K562 (cell line): ENCODE results near the gene ACTRT3. TPM values are rescaled to one million over a fixed set of nuclear protein-coding genes. Genes with fewer than 3 reads are reported as not detected.

Experiments
- BMI1 ChIP-seq: fragments of 150-350 bp; IDR thresholded peaks from 2 replicates; pipeline ENCODE4 v1.6.1; 2014; ENCODE audit warnings: low read length
- CEBPG ChIP-seq, 3 experiments: fragments of 200-800 bp in 1 of 3; sonication (Bioruptor generic) in 1 of 3; sonication (generic) in 1 of 3; formaldehyde crosslinking in 1 of 3; IDR thresholded peaks in 2 of 3; conservative IDR thresholded peaks in 1 of 3; 2 replicates each; pipeline versions ENCODE4 v1.6.1 to v1.8.0; 2016 to 2022; ENCODE audit warnings: missing compliant biosample characterization in 2 of 3, missing genetic modification characterization in 2 of 3, mild to moderate bottlenecking in 1 of 3, missing genetic modification reagents in 1 of 3
- E2F1 ChIP-seq: sonication (generic); formaldehyde crosslinking; IDR thresholded peaks from 2 replicates; pipeline ENCODE4 v1.8.1; 2023; ENCODE audit warnings: mild to moderate bottlenecking, missing genetic modification reagents, moderate library complexity
- ELK1 ChIP-seq: sonication (generic); formaldehyde crosslinking; IDR thresholded peaks from 2 replicates; pipeline ENCODE4 v1.8.1; 2022; ENCODE audit warnings: missing genetic modification reagents
- EP400 ChIP-seq: fragments of 450-650 bp; IDR thresholded peaks from 2 replicates; pipeline ENCODE4 v1.6.1; 2017; ENCODE audit warnings: antibody characterized with exemption, mild to moderate bottlenecking, moderate library complexity
- HDAC6 ChIP-seq: IDR thresholded peaks from 2 replicates; pipeline ENCODE4 v1.6.1; 2012; ENCODE audit warnings: low read depth, mild to moderate bottlenecking, control low read depth, inconsistent platforms, low read length, moderate library complexity
- KDM4B ChIP-seq, 2 experiments: fragments of 450-650 bp in 1 of 2; sonication (generic) in 1 of 2; IDR thresholded peaks; 2 replicates each; pipeline ENCODE4 v1.6.1; 2016 to 2017; ENCODE audit warnings: borderline replicate concordance in 2 of 2, antibody characterized with exemption in 1 of 2, low read depth in 1 of 2, mild to moderate bottlenecking in 1 of 2
- MAZ ChIP-seq, 2 experiments: fragments of 450-650 bp in 1 of 2; sonication (generic) in 1 of 2; formaldehyde crosslinking; IDR thresholded peaks in 1 of 2; conservative IDR thresholded peaks in 1 of 2; 2 replicates each; pipeline versions ENCODE4 v1.4.0 to v1.5.0; 2020; ENCODE audit warnings: mild to moderate bottlenecking in 1 of 2, missing genetic modification reagents in 1 of 2
- MBD2 ChIP-seq: sonication (generic); IDR thresholded peaks from 2 replicates; pipeline ENCODE4 v1.6.1; 2016; ENCODE audit warnings: low read depth, borderline replicate concordance
- MCM5 ChIP-seq: fragments of 450-650 bp; IDR thresholded peaks from 2 replicates; pipeline ENCODE4 v1.6.1; 2016; ENCODE audit warnings: low read depth
- NFRKB ChIP-seq: fragments of 450-650 bp; IDR thresholded peaks from 2 replicates; pipeline ENCODE4 v1.6.1; 2016; ENCODE audit warnings: low read depth
- NR1H2 ChIP-seq: sonication (generic); formaldehyde crosslinking; IDR thresholded peaks from 2 replicates; pipeline ENCODE4 v1.4.0; 2020; ENCODE audit warnings: mild to moderate bottlenecking, missing genetic modification reagents
- POLR2G ChIP-seq: fragments of 200-400 bp; formaldehyde crosslinking; IDR thresholded peaks from 2 replicates; pipeline ENCODE4 v1.6.1; 2017; ENCODE audit warnings: low read depth, mild to moderate bottlenecking, antibody characterized with exemption, low read length, moderate library complexity
- STAG1 ChIP-seq: sonication (generic); formaldehyde crosslinking; IDR thresholded peaks from 2 replicates; pipeline ENCODE4 v1.5.0; 2020; ENCODE audit warnings: missing genetic modification reagents, borderline replicate concordance
- TFAP4 ChIP-seq: sonication (generic); formaldehyde crosslinking; IDR thresholded peaks from 2 replicates; pipeline ENCODE4 v1.8.0; 2022; ENCODE audit warnings: missing genetic modification reagents, mild to moderate bottlenecking, moderate library complexity, borderline replicate concordance
- USF1 ChIP-seq: sonication (generic); formaldehyde crosslinking; IDR thresholded peaks from 2 replicates; pipeline ENCODE4 v1.9.0; 2022; ENCODE audit warnings: mild to moderate bottlenecking, missing genetic modification reagents
- XRCC4 ChIP-seq: IDR thresholded peaks from one replicate; pipeline ENCODE4 v1.6.1; 2011; ENCODE audit not compliant: insufficient read depth, insufficient read length; ENCODE audit errors: extremely low read depth
- ZBTB8A ChIP-seq: fragments of 450-650 bp; IDR thresholded peaks from 2 replicates; pipeline ENCODE4 v1.6.1; 2018; ENCODE audit warnings: mild to moderate bottlenecking, moderate library complexity; ENCODE audit not compliant: partially characterized antibody
- ZFP1 ChIP-seq: fragments of 450-650 bp; formaldehyde crosslinking; IDR thresholded peaks from 2 replicates; pipeline ENCODE4 v1.4.0; 2020; ENCODE audit warnings: mild to moderate bottlenecking, mixed read lengths
- ZNF239 ChIP-seq: fragments of 250-450 bp; sonication (Bioruptor Pico); IDR thresholded peaks from 2 replicates; pipeline ENCODE4 v1.4.0; 2020; ENCODE audit warnings: mild to moderate bottlenecking
- ZSCAN29 ChIP-seq: fragments of 450-650 bp; IDR thresholded peaks from 2 replicates; pipeline ENCODE4 v1.6.1; 2017
- ZZZ3 ChIP-seq: fragments of 450-650 bp; IDR thresholded peaks from 2 replicates; pipeline ENCODE4 v1.6.1; 2016; ENCODE audit warnings: antibody characterized with exemption, mild to moderate bottlenecking, moderate library complexity
- polyA plus RNA-seq, 8 experiments: library from polyadenylated mRNA; depleted of rRNA in 4 of 8; stranded (reverse) in 5 of 8; unstranded in 3 of 8; fragments of >200 nt; fragmentation: Nextera tagmentation in 2 of 8; fragmentation: Illumina TruSeq in 1 of 8; extraction: Ambion mirVana in 2 of 8; extraction: Trizol in 1 of 8; gene quantifications; 2 replicates each; pipeline versions ENCODE4 v1.2.1 to v1.2.3, GENCODE V29; 2011 to 2014; ENCODE audit warnings: inconsistent platforms in 1 of 8, missing spikeins in 1 of 8
- total RNA-seq, 7 experiments: library from RNA; depleted of rRNA in 6 of 7; stranded (reverse); fragments of >200 nt in 6 of 7; fragmentation: Illumina TruSeq in 2 of 7; extraction: Trizol in 2 of 7; gene quantifications; 2 replicates each; pipeline versions ENCODE4 v1.2.1 to v1.2.3, GENCODE V29; 2011 to 2021; ENCODE audit warnings: low replicate concordance in 1 of 7

The ACTRT3 gene
- total and polyA plus RNA-seq, 9 of the 15 experiments (the other 6 are each of a cell fraction or from before 2014, with no cell fraction given) = 0.06 to 0.11 (median 0.07) TPM; not detected in 5

GRCh38 chr3:169772897-169773816 lies 3.8 kb upstream of the ACTRT3 start, which contains the start of gene MYNN (continued):
- TF ChIP-seq STAG1 (CRISPR knock-in tag) (no peak), MAZ (CRISPR knock-in tag; conservative IDR thresholded peaks at IDR 0.05 in 1 of 2, IDR thresholded peaks at IDR 0.05 in 1 of 2) (peak; percentile 83 to 84), CEBPG (CRISPR knock-in tag; IDR thresholded peaks at IDR 0.05) (peak; percentile 73; the same call in 1 of the 2 replicates), CEBPG (tag; conservative IDR thresholded peaks at IDR 0.05 in 1 of 2, IDR thresholded peaks at IDR 0.05 in 1 of 2) (peak in 1 of 2 experiments; percentile 66; a peak in 2 of 4 replicates), NR1H2 (0 out of 2 replicates have a peak, but pooled peaks have one; percentile 49), ZNF239 (0 out of 2 replicates have a peak, but pooled peaks have one; percentile 12), NFRKB (peak; percentile 93), E2F1 (no peak), HDAC6 (no peak), ZZZ3 (no peak), POLR2G (peak; percentile 98), TFAP4 (CRISPR knock-in tag) (peak; percentile 84), XRCC4 (no peak), MBD2 (peak; percentile 74), ZBTB8A (no peak), EP400 (peak; percentile 88), MCM5 (no peak), ELK1 (CRISPR knock-in tag) (no peak), KDM4B (IDR thresholded peaks at IDR 0.05; ENCODE audit: borderline replicate concordance in 2 of 2, low read depth in 1 of 2) (peak in 1 of 2 experiments; percentile 89; a peak in 1 of 4 replicates), ZSCAN29 (no peak), ZFP1 (0 out of 2 replicates have a peak, but pooled peaks have one; percentile 17), USF1 (0 out of 2 replicates have a peak, but pooled peaks have one; percentile 37), BMI1 (no peak)
